Esophagus squamous epithelium (tissue), 5 donors: ENCODE data around the gene IFI27L1. TPM values are rescaled to one million over a fixed set of nuclear protein-coding genes. Genes with fewer than 3 reads are reported as not detected.

Source experiments
- DNase-seq: peaks from one replicate; lab custom pipeline; 2025; lab: John Stamatoyannopoulos, UW
- H3K27ac ChIP-seq, 4 donors: fragments of 200-600 bp; sonication (generic); one replicate each; pipeline ENCODE4 v1.5.1; 2016 to 2019; ENCODE audit warnings: mild to moderate bottlenecking in 1 of 4
- H3K27me3 ChIP-seq, 4 donors: fragments of 200-600 bp; sonication (generic); 1 replicate in 3 of 4; 2 replicates in 1 of 4; pipeline versions ENCODE4 v1.5.1 to v1.6.0; 2017 to 2021; ENCODE audit warnings: antibody characterized with exemption in 1 of 4
- H3K36me3 ChIP-seq, 3 donors: fragments of 200-600 bp; sonication (generic); one replicate each; pipeline ENCODE4 v1.5.1; 2016 to 2019
- H3K4me1 ChIP-seq, 3 donors: fragments of 200-600 bp; sonication (generic); one replicate each; pipeline ENCODE4 v1.5.1; 2017 to 2019
- H3K4me3 ChIP-seq, 4 donors: fragments of 200-600 bp; sonication (generic); 1 replicate in 3 of 4; 2 replicates in 1 of 4; pipeline ENCODE4 v1.5.1; 2016 to 2019; ENCODE audit warnings: mild to moderate bottlenecking in 2 of 4, moderate library complexity in 1 of 4
- H3K9me3 ChIP-seq, 3 donors: fragments of 200-600 bp; sonication (generic); one replicate each; pipeline ENCODE4 v1.5.1; 2016 to 2019
- POLR2A ChIP-seq, 4 donors: fragments of 450-650 bp; IDR thresholded peaks; one replicate each; pipeline ENCODE4 v1.6.1; 2017; ENCODE audit warnings: antibody characterized with exemption in 4 of 4, mild to moderate bottlenecking in 4 of 4, moderate library complexity in 3 of 4
- WGBS, 2 donors: methylation state at CpG; one replicate each; pipeline ENCODE4 v1.1.5; 2018; 5-methylcytosine and 5-hydroxymethylcytosine counted together
- intact Hi-C: fragments of 100-400 bp; cut with DNase I; formaldehyde crosslinking; loops from one replicate; pipeline ENCODE4 v1.15.0; 2022
- total RNA-seq, 4 donors: library from RNA; depleted of rRNA; stranded (reverse); fragments of >200 nt; gene quantifications; one replicate each; pipeline ENCODE4 v1.1.0, GENCODE V29; 2016
- TF ChIP-seq, protein P1 (sequence below), 6 experiments: fragments of 450-650 bp in 4 of 6; fragments of 200-600 bp in 2 of 6; sonication (generic) in 2 of 6; IDR thresholded peaks; one replicate each; pipeline ENCODE4 v1.5.1; 2016 to 2019; ENCODE audit warnings: antibody characterized with exemption in 6 of 6, mild to moderate bottlenecking in 4 of 6, moderate library complexity in 4 of 6
- donor health status: DM: yes; HTN: yes; CAD: no.

The IFI27L1 gene
- total RNA-seq, 4 donors from 2014 or later: 1.9 to 12.5 (median 8.6) TPM

DNA sequence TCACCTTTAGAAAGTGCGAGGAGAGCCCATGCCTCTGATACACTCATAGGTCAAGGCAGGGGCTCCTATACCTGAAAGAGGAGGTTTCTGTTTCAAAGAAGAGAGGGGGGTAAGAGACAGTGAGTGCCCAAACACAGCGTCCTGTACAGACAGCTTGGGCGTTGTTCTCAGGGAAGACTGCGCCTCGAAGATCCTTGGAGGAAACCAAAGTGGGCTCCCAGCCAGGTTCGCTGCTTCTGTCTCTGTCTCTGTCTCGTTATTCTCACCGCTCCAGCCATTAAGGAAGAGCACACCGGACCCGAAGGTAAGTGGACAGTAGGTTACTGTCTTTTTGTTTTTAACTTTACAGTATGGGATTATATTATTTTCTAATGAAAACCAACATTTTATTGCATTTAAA lies 23.6 kb downstream of the IFI27L1 start:
- DNase-seq: no peak
- TF ChIP-seq, protein P1, sequence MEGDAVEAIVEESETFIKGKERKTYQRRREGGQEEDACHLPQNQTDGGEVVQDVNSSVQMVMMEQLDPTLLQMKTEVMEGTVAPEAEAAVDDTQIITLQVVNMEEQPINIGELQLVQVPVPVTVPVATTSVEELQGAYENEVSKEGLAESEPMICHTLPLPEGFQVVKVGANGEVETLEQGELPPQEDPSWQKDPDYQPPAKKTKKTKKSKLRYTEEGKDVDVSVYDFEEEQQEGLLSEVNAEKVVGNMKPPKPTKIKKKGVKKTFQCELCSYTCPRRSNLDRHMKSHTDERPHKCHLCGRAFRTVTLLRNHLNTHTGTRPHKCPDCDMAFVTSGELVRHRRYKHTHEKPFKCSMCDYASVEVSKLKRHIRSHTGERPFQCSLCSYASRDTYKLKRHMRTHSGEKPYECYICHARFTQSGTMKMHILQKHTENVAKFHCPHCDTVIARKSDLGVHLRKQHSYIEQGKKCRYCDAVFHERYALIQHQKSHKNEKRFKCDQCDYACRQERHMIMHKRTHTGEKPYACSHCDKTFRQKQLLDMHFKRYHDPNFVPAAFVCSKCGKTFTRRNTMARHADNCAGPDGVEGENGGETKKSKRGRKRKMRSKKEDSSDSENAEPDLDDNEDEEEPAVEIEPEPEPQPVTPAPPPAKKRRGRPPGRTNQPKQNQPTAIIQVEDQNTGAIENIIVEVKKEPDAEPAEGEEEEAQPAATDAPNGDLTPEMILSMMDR (IDR thresholded peaks at IDR 0.05): no peak
- no peak for TF ChIP-seq POLR2A (IDR thresholded peaks at IDR 0.05)
- WGBS, 2 donors: 72 to 73% methylated on average over 9 to 10 of the region's 10 CpGs
- intact Hi-C loops: no loop called here
- no peaks in the 10 kb centered on the region for H3K9me3 ChIP-seq
- H3K27ac ChIP-seq: no peak overlapping the region
- no peaks in the 10 kb centered on the region for H3K36me3 ChIP-seq
- peaks cover 0 to 10% (median 5%) of the 10 kb centered on the region in 3 donors for H3K4me1 ChIP-seq
- H3K27me3 ChIP-seq: no peaks in the 10 kb centered on the region
- no peak overlapping the region for H3K4me3 ChIP-seq

DNA sequence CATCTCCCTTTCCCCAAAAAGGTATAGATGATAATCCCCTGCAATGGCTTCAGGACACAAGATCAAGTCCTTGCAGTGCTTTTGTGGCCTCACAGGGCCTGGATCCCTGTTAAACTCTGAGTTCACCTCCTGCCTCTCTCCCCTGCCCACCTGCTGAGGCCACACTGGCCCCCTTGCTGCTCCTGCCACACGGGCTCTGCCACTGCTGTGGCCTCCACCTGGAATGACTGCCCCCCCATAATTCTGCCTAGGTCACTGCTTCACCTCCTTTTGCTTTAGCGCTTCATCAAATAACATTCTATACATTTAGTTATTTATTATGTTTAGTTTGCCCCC lies 28.8 kb downstream of the IFI27L1 start:
- WGBS, 2 donors: 78 to 95% methylated on average over 2 of the region's 2 CpGs
- intact Hi-C loops: no loop called here
- Histone ChIP-seq H3K9me3 (no peaks in the 10 kb centered on the region), H3K4me1 (peaks cover 8 to 57% (median 28%) of the 10 kb centered on the region in 3 donors), H3K36me3 (no peaks in the 10 kb centered on the region), H3K27ac (peak overlapping the region; percentile 71 to 91 (median 86)), H3K27me3 (no peaks in the 10 kb centered on the region), H3K4me3 (no peak overlapping the region)
- TF ChIP-seq, protein P1 (IDR thresholded peaks at IDR 0.05): no peak
- TF ChIP-seq POLR2A (IDR thresholded peaks at IDR 0.05): no peak
- DNase-seq: no peak

DNA sequence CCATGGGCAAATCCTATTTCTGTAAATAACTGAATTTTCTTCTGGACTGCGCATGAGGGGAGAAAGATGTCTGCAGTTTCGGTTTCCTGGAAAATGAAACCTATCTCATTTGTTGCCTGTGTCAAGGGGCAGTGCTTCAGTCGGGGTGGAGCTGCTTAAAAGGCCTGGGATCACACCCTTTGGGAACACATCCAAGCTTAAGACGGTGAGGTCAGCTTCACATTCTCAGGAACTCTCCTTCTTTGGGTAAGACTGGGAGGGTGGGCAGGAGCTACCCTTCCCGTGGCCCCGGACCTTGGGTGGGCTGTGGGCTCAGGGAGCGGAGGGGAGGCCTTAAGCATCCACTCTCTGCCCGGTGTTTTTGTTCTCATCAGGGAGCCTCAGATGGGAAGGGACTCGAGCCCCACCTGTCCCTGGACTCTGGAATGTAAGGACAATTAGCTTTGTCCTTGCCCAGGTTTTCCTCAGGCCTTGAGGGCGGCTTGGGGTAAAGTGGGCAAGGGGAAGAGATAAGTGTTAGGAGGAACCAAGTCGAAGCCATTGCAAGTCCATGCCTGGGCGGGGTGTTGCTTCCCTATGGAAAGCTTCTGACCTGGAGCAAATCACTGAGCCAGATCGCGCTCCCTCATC lies 29.6 kb downstream of the IFI27L1 start, which contains the start of gene IFI27:
TSS of gene IFI27 (plus strand) at position 185 of the 630 bp plus-strand sequence.
- peak within 1 kb of the TSS; percentile 71 to 91 (median 86) for H3K27ac ChIP-seq
- no peaks in the 10 kb centered on the region for H3K27me3 ChIP-seq
- H3K9me3 ChIP-seq: no peaks in the 10 kb centered on the region
- peaks cover 10 to 65% (median 31%) of the 10 kb centered on the region in 3 donors for H3K4me1 ChIP-seq
- no peak for DNase-seq
- H3K36me3 ChIP-seq: no peaks in the 10 kb centered on the region
- H3K4me3 ChIP-seq: peak within 1 kb of the TSS; percentile 11 to 65 (median 42)
- intact Hi-C loops: no loop called here
- WGBS, 2 donors: 40 to 47% methylated on average over 6 to 10 of the region's 14 CpGs
- peak in 2 of 4 donors; percentile 22 to 74 for TF ChIP-seq POLR2A (IDR thresholded peaks at IDR 0.05)
- TF ChIP-seq, protein P1 (IDR thresholded peaks at IDR 0.05): no peak

DNA sequence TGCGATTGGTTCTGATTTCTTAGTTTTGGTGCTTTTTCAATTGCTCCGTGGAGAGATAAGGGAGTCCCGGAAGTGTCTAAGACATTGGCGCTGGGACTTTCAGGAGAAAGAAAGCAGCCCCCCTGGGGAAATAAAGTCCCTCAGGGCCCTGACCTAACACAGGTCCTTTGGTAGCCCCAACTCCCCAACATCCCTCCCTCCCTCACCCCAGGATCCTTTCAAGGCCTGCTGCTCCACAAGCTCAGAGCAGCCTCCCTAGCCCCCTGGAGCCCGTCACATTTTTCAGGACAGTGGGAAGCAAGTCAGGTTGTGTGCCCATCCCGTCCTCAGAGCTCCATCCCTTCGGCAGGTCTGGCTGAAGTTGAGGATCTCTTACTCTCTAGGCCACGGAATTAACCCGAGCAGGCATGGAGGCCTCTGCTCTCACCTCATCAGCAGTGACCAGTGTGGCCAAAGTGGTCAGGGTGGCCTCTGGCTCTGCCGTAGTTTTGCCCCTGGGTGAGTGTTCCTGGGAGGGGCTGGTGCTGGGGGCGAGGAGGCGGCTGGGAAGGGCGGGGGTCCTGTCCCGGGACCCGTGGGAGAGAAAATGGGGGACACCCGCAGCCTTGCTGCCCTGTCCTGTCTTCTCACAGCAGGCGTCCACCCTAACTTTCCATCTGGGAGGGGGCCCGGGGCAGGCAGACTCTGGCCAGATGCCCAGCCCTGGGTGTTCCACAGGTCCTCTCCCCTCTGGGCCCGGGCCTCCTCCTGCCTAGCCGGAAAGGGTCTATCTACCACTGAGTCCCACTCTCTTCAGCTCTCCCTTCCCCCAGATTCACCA lies 30.4 kb downstream of the IFI27L1 start:
- no peak for TF ChIP-seq POLR2A (IDR thresholded peaks at IDR 0.05)
- TF ChIP-seq, protein P1 (IDR thresholded peaks at IDR 0.05): no peak
- no peak for DNase-seq
- Histone ChIP-seq H3K36me3 (no peaks in the 10 kb centered on the region), H3K27me3 (no peaks in the 10 kb centered on the region), H3K9me3 (no peaks in the 10 kb centered on the region), H3K27ac (peak overlapping the region; percentile 71 to 91 (median 86)), H3K4me3 (peak overlapping the region; percentile 11 to 65 (median 42)), H3K4me1 (peaks cover 10 to 68% (median 31%) of the 10 kb centered on the region in 3 donors)
- intact Hi-C loops: no loop called here
- WGBS, 2 donors: 71 to 82% methylated on average over 9 to 10 of the region's 20 CpGs
